ENCODE data around the gene EEPD1. TPM values are rescaled to one million over a fixed set of nuclear protein-coding genes. Genes with fewer than 3 reads are reported as not detected.
"Not testable (repeated sequence)": the region's sequence is repeated elsewhere in the genome, so short reads cannot be mapped to it uniquely, and the experiment has no call there.

Gene EEPD1
- polyA plus RNA-seq, 1 experiment: 2.5 TPM

- ChIA-PET POLR2A (no interaction called here), CTCF (interaction anchor here (1.1 to 1.4 kb wide), 2 partner anchors 26 to 82 kb away, joined by 3 to 4 read pairs; no protein-coding TSS in a partner anchor)
- no peaks in the 10 kb centered on the region for H3K36me3 ChIP-seq (ENCODE audit: control insufficient read depth, insufficient read depth, low read length)
- H3K4me3 ChIP-seq (ENCODE audit: low read depth, low read length): no peak overlapping the region
- H3K27me3 ChIP-seq (ENCODE audit: control insufficient read depth, insufficient read depth, low read length): no peaks in the 10 kb centered on the region
- TF ChIP-seq, protein P1, sequence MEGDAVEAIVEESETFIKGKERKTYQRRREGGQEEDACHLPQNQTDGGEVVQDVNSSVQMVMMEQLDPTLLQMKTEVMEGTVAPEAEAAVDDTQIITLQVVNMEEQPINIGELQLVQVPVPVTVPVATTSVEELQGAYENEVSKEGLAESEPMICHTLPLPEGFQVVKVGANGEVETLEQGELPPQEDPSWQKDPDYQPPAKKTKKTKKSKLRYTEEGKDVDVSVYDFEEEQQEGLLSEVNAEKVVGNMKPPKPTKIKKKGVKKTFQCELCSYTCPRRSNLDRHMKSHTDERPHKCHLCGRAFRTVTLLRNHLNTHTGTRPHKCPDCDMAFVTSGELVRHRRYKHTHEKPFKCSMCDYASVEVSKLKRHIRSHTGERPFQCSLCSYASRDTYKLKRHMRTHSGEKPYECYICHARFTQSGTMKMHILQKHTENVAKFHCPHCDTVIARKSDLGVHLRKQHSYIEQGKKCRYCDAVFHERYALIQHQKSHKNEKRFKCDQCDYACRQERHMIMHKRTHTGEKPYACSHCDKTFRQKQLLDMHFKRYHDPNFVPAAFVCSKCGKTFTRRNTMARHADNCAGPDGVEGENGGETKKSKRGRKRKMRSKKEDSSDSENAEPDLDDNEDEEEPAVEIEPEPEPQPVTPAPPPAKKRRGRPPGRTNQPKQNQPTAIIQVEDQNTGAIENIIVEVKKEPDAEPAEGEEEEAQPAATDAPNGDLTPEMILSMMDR (IDR thresholded peaks at IDR 0.05; ENCODE audit: insufficient read depth, low read depth, low read length): no peak
- DNase-seq (ENCODE audit: low read depth): no peak
Measured at GRCh38 chr7:36245684-36246299, 92.7 kb downstream of the EEPD1 start.

DNA sequence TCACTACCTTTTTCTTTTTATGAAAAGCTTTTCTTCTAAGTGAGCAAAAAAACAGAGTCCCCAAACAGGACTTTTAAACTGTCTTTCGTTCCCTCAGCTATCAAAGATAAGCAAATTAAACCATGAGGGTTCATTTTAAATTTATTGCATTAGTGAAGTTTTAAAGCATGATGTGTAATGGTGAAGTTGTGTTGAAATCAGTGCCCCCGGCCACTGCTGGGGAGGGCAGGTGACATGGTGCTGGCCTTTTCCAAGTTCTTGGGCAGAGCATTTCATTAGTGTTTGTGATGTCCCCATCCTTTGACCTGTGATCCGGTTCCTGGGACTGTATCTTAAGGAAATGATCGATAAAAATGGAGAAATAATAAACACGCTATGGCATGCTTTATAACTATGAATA is 96.0 kb downstream of the EEPD1 start:
- ChIA-PET POLR2A (no interaction called here), CTCF (interaction anchor here (0.6 to 1.5 kb wide), 2 partner anchors 15 to 264 kb away, joined by 3 read pairs; no protein-coding TSS in a partner anchor)
- TF ChIP-seq, protein P1 (IDR thresholded peaks at IDR 0.05; ENCODE audit: insufficient read depth, low read depth, low read length): no peak
- H3K27me3 ChIP-seq (ENCODE audit: control insufficient read depth, insufficient read depth, low read length): no peaks in the 10 kb centered on the region
- H3K4me3 ChIP-seq (ENCODE audit: low read depth, low read length): no peak overlapping the region
- no peak for DNase-seq (ENCODE audit: low read depth)
- no peaks in the 10 kb centered on the region for H3K36me3 ChIP-seq (ENCODE audit: control insufficient read depth, insufficient read depth, low read length)

DNA sequence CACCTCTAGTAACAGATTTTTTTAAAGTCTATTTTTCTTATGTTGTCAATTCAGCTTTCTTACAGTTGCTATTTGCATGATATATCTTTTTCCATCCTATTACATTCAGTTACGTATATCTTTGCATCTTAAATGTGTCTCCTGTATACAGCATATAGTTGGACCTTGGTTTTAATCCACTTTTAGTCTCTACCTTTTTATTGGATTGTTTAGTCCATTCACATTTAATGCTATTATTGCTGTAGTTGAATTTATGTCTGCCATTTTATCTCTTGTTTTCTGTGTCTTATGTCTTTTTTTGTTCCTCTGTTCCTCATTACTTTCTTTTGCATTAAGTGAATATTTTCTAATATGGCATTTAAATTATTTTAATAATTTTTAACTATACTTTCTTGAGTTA is 100.6 kb downstream of the EEPD1 start:
- ChIA-PET POLR2A (no interaction called here), CTCF (no interaction called here)
- no peaks in the 10 kb centered on the region for H3K27me3 ChIP-seq (ENCODE audit: control insufficient read depth, insufficient read depth, low read length)
- no peak overlapping the region for H3K4me3 ChIP-seq (ENCODE audit: low read depth, low read length)
- H3K36me3 ChIP-seq (ENCODE audit: control insufficient read depth, insufficient read depth, low read length): no peaks in the 10 kb centered on the region
- TF ChIP-seq, protein P1 (IDR thresholded peaks at IDR 0.05; ENCODE audit: insufficient read depth, low read depth, low read length): no peak
- DNase-seq (ENCODE audit: low read depth): no peak

- H3K27me3 ChIP-seq (ENCODE audit: control insufficient read depth, insufficient read depth, low read length); POLR2A ChIA-PET; H3K4me3 ChIP-seq (ENCODE audit: low read depth, low read length); DNase-seq (ENCODE audit: low read depth); H3K36me3 ChIP-seq (ENCODE audit: control insufficient read depth, insufficient read depth, low read length): not testable (repeated sequence)
- CTCF ChIA-PET: interaction anchor here (0.6 to 1.0 kb wide), 3 partner anchors 23 to 457 kb away, joined by 3 to 4 read pairs (median 3); no protein-coding TSS in a partner anchor
Measured at GRCh38 chr7:36258510-36259259, 105.6 kb downstream of the EEPD1 start.

DNA sequence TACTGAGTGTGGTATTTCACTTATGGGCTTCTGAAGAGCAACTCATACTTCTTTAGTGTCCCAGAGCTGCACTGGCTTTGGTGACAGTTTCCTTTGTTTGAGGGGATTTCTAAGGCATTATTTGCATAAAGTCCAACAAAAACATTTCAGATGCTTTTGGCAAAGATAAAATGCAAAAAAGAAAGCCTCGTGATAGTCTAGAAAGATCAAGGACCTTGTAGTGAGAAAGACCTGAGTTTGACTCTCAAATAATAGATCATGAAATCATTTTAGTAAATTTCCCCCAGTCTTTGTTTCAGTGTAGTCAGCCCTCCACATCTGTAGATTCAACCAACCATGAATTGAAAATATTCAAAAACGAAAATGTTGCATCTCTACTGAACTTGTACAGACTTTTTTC is 107.4 kb downstream of the EEPD1 start:
- no peaks in the 10 kb centered on the region for H3K27me3 ChIP-seq (ENCODE audit: control insufficient read depth, insufficient read depth, low read length)
- H3K4me3 ChIP-seq (ENCODE audit: low read depth, low read length): no peak overlapping the region
- CTCF ChIA-PET: no interaction called here
- no peaks in the 10 kb centered on the region for H3K36me3 ChIP-seq (ENCODE audit: control insufficient read depth, insufficient read depth, low read length)
- no peak for DNase-seq (ENCODE audit: low read depth)
- POLR2A ChIA-PET: no interaction called here
- TF ChIP-seq, protein P1 (IDR thresholded peaks at IDR 0.05; ENCODE audit: insufficient read depth, low read depth, low read length): no peak
